Adipose tissue (tissue), 3 donors: ENCODE data around the gene STAC. TPM values are rescaled to one million over a fixed set of nuclear protein-coding genes. Genes with fewer than 3 reads are reported as not detected.
"Not testable (repeated sequence)": the region's sequence is repeated elsewhere in the genome, so short reads cannot be mapped to it uniquely, and the experiment has no call there.

Experiments
- H3K27ac ChIP-seq: one replicate; pipeline ENCODE4 v1.5.1; 2013; ENCODE audit warnings: low read depth, low read length
- WGBS, 3 donors: extraction: QIAGEN DNeasy Blood & Tissue Kit; methylation state at CpG; one replicate each; pipeline ENCODE4 v1.1.7; 2013; 5-methylcytosine and 5-hydroxymethylcytosine counted together
- polyA plus RNA-seq, 3 donors: library from polyadenylated mRNA; stranded (reverse); fragments of 200-250 nt; gene quantifications; one replicate each; pipeline ENCODE4 v1.2.3, GENCODE V29; 2013
- donor health status: healthy with polysubstance abuse.
- donor health status: Bipolar disorder and iron deficiency.
- donor health status: healthy.

STAC gene
- polyA plus RNA-seq, 3 donors: 0.08 to 1.3 (median 0.34) TPM

DNA sequence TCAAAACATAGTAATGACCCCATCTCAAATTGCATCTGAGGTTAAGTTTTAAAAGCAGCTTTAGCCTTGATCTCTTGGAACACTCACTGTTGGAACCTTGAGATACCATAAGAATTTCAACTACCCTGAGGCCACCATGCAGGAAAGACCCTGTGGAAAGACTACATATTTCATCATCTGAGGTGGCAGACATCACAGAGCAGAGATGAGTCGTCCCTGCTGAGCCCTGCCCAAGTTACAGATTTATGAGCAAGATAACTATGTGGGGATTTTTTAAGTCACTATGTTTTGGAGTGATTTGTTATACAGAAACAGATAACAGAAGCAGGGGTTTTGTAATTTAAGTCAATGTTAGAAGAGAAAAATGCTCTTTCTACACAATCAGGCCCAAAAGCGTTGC lies 168.4 kb downstream of the STAC start:
- 75 to 87% (median 83%) methylated on average over 2 of the region's 2 CpGs for WGBS, 3 donors
- no peak overlapping the region for H3K27ac ChIP-seq

DNA sequence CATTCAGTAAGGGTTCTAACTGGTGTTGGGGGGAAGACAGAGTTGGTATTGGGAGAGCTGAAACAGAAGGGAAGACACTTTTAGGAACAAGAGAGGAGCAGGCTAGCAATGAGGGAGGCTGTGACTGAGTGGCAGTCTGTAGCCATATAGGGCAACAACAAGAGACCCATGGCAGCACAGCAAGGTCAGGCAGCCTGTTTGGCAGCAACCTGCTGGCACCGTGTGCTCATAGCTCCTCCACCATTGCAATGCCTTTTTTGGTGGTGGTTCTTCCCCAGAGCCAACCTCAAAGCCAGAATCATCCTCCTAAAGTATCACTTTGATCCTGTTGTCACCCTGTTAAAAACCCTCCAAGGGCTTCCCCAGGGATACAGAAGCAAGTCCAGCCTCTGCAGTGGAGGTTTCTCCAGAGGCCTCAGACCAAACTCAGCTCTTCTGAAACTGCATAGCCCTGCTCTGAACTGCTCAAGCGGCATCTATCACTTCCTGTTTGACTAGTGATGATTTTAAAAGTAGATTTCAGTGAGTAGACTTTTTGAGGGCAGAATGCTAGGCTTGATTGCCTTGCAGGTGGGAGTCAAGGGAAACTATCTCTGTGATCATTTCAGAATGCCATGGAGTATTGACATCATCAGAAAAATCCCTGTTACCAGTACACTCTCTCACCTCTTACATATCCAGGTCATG lies 176.9 kb downstream of the STAC start:
- no peak overlapping the region for H3K27ac ChIP-seq
- WGBS, 3 donors: 64 to 78% (median 76%) methylated on average over 2 of the region's 2 CpGs

DNA sequence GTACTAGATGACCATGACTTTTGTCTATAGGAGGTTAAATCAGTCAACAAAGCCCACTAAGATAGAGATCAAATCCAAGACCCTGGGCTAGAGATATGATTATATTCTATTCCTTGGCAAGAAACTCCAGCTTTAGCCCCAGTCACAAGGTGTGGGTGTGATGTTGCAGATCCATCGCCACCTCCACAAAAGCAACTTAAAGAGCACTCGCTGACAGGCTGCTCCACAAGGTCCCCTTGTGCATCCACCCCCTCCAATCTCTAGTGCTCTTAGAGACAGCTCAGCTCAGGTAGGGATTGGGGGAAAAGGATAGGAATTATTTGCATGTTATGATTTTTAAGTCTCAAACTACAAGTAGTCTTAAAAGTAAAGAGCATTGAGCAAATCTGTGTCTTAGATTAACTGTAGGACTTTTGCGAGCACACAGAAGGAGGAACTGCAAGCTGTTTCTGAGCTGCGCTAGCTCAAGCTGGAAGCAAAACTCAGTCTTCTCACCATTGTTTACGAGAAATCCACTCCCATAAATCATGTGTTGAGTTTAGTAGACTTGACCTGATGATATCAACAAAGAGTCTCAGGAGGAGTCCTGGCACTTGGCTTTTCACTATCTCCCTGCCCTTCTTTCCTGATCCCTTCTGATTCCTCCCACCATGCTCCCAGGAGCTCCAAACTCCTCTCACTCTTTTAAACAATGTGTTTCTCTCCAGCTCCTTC lies 177.6 kb downstream of the STAC start:
- H3K27ac ChIP-seq: no peak overlapping the region
- WGBS, 3 donors: 77 to 85% (median 78%) methylated on average over 5 of the region's 5 CpGs

DNA sequence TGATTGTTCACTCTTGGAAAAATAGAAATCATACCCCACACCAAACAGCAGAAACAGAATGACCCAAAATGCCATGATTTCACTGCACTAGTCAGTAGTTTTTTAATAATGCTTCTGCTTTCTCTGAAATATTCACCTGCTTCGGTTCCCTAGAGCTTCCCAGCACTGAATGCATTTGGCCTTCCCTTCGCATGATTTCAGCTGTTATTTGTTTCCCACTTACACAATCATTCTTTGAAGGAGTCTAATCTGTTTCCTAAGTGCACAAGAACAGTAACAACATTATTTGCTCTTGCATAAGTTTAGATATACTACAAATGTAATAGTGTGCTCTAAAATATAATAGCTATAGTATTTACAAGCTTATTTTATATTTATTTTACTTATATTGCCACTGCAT lies 178.7 kb downstream of the STAC start:
- H3K27ac ChIP-seq: no peak overlapping the region
- 26 to 54% (median 33%) methylated on average over 2 of the region's 2 CpGs for WGBS, 3 donors

DNA sequence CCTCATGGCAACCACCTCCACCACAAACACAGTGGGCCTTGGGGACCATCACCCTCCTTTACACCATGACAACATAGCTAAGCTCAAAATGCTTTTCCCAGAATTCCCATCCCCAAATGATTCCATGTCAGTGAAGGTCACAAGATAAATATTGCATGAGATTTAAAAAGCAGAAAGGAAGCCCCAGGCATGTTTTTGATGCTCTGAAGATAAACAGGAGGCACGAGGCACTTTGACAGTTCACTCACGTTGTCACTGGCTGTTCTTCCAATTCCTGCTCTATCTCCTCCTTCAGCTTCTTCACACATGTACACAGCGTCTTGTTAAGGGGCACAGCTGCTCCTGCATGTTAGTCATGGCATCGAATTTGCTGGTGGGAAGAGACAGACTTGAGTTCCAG lies 180.4 kb downstream of the STAC start:
- WGBS, 3 donors: 53 to 77% (median 65%) methylated on average over 4 of the region's 4 CpGs

DNA sequence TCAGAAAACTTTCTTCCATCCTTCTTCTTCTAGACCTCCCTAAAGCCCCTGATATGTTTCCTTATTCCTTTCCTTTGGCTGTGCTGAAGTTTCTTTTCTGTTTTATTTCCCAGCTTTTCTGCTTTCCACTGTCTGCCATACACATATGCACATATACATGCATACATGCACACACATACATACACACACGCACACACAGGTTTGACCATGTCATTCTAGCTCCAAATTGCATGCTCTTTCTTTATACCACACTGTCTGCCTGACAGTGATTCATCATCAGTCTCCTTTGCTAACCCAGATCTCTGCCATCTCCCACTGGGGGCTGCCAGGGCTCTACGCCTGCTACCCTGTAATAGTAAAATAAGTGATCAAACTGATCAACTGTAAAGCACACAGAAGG lies 181.3 kb downstream of the STAC start:
- 81 to 87% (median 84%) methylated on average over 2 of the region's 2 CpGs for WGBS, 3 donors
- no peak overlapping the region for H3K27ac ChIP-seq

More for the DNA sequence above, 180.4 kb downstream of the STAC start:
- no peak overlapping the region for H3K27ac ChIP-seq

DNA sequence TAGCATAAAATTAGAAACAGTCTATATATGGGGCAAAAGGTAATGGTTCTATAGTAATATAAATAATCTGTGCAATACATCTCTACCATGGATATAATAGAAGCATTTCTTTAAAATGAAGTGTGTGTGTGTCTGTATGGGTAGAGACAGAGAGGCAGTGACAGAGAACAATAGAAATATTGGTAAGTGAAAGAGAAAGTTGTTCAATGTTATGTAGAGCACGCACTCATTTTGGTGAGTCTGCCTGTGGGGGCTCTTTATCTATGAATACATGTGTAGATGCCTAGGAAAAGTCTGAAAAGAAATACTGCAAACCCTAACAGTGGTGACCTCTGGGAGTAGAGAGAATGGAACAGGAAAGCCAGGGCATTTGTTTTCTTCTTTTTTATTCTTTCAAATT lies 182.6 kb downstream of the STAC start:
- 39 to 61% (median 44%) methylated on average over 1 of the region's 1 CpG for WGBS, 3 donors
- no peak overlapping the region for H3K27ac ChIP-seq

DNA sequence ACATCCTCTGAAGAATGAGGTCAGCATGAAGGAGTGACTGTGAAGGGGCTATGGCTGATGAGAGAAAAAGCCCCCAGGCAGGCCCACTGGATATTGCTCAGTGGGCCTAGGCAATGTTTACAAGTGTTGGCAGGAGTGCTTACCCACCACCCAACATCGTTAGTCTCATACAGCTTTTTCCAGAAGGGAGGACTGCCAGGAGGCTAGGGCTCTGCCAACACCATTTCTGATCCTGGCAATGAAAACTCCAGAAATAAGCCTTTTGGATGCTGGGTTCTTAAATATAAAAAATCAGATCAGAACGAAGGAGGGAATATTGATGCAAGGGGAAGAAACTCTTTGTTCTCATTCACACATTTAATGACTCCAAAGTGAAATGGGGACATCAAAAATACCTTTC lies 194.9 kb downstream of the STAC start:
- WGBS, 3 donors: 61 to 66% (median 65%) methylated on average over 2 of the region's 2 CpGs

DNA sequence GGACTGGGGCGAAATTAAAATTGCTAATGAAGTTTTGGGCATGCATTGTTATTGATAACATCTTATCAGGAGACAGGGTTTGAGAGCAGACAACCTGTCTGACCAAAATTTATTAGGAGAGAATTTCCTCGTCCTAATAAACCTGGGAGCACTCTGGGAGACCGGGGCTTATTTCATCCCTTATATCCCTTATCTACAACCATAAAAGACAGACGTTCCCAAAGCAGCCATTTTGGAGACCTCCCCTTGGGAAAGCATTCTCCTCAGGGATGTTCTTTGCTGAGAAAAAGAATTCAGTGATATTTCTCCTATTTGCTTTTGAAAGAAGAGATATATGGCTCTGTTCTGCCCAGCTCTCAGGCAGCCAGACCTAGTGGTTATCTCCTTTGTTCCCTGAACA lies 198.1 kb downstream of the STAC start:
- H3K27ac ChIP-seq: not testable (repeated sequence)
- WGBS, 3 donors: 68 to 77% (median 73%) methylated on average over 4 of the region's 4 CpGs

More for the DNA sequence above, 194.9 kb downstream of the STAC start:
- H3K27ac ChIP-seq: no peak overlapping the region

DNA sequence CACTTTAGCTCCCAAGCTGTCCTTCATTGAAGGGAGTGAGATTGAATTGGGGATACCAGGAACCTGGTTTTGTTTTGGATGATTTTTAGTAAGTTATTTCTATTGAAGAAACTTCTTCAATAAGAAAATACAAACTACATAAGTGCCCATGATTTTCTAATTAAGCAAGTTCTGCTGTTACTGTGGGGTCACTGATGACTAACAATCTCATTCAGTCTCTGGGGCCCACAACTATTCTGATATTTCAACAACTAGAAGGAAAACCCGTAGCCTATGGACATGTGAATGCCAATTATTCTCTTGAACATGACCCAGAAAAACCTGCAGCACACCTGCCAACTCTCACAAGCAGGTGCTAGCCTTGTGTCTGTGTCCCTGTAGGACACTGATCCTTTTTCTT lies 199.4 kb downstream of the STAC start:
- H3K27ac ChIP-seq: no peak overlapping the region
- WGBS, 3 donors: 29 to 56% (median 55%) methylated on average over 1 of the region's 1 CpG

DNA sequence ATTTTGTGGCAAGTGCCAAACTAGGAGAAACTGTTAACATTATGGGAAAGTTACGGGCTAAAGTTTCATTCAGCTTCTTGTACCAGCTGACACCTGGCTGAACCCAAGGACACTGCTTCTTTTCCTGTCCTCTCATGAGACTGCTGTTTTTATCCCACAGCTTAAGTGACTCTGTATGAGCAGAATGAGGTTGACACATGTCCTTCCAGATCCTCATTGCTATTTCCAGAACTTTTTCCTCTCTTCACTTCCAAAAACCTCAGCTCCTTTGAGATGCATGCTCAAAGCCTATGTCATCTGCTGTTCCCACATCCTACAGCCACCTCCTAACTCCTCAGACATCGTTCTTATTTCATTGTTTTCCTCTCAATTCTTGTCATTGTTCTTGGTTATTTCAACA lies 200.4 kb downstream of the STAC start:
- no peak overlapping the region for H3K27ac ChIP-seq
- WGBS, 3 donors: 48 to 70% (median 64%) methylated on average over 2 of the region's 2 CpGs

DNA sequence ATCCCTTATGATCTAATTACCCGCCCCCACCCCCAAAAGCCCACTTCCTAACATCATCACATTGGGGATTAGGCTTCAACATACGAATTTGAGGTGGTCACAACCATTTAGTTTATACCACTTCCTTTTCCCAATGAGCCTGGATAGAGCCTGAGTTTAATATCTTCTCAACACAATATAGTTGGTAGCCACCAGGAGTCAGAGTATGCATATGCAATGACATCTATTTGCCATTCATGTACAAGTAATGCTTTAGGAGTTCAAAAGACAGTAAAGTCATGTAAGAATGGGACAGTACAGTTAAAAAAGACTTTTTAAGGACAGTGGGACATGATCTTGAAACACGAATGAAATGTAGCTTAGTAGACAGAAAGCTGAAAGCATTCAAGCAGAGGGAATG lies 211.7 kb downstream of the STAC start:
- WGBS, 3 donors: 46 to 72% (median 66%) methylated on average over 3 of the region's 3 CpGs
- no peak overlapping the region for H3K27ac ChIP-seq

DNA sequence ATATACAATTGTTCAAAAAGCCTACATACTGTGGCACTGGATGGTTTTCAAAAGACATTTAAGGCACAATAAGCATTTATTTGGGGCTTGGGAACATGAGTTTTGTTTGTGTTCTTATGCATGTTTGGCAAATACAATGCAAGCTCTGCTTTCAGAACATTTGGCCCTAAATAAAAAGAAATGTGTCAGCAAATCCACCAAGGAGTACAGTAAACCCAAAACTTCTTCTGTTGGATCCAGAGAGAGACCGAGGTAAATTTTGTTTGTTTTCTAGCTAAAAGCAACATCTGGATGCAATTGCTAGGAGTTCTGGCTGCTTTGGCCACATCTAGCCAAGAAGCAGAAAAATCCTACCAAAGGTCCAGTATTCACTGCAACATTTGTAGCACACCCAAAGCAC lies 215.2 kb downstream of the STAC start:
- WGBS, 3 donors: 64 to 82% (median 69%) methylated on average over 1 of the region's 1 CpG
- H3K27ac ChIP-seq: no peak overlapping the region

DNA sequence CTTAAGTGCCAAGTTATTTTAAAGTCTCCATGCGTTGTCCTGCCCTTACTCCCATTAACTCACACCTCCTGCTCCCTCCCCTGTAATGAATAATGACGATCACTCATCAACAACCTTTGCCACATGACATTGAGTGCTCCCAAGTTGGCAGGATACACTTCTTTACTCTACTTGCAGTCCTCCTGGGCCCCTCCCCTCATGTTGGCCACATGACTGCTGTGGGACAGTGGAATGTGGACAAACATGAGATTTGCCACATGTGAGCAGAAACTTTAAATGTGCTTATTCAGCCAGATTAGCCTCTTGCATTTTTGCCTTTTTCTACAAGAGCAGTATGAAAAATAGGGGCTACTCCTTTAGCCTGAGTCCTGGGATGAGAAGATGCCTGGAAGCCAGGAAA lies 216.1 kb downstream of the STAC start:
- WGBS, 3 donors: 50 to 77% (median 63%) methylated on average over 2 of the region's 2 CpGs
- H3K27ac ChIP-seq: no peak overlapping the region

DNA sequence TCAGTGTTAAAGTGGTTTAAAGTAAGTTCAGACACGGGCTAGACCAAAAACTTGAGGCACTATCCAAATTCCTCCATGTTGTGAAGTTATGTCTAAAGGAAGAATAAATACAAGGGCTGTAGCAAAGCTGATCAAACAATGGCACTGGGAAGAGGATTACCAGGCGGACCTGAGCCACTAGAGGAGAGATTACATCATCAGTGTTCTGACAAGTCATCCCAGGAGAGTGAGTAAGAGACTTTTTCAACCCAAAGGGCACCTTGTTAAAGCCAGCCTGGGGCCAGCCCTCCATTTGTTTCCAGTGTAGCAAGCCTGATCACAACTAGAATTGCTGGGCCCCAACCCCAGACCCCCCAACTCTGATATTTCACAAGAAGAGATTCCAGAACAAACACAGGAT lies 217.1 kb downstream of the STAC start:
- 52 to 75% (median 71%) methylated on average over 2 of the region's 2 CpGs for WGBS, 3 donors

More for the DNA sequence above, 217.1 kb downstream of the STAC start:
- H3K27ac ChIP-seq: no peak overlapping the region
